ENCODE data around the gene TRIM28. TPM values are rescaled to one million over a fixed set of nuclear protein-coding genes. Genes with fewer than 3 reads are reported as not detected.

Gene TRIM28
- total and polyA plus RNA-seq, 2 donors (not counting 3 experiments of a cell fraction or from before 2014, with no cell fraction given): 429 to 521 TPM

DNA sequence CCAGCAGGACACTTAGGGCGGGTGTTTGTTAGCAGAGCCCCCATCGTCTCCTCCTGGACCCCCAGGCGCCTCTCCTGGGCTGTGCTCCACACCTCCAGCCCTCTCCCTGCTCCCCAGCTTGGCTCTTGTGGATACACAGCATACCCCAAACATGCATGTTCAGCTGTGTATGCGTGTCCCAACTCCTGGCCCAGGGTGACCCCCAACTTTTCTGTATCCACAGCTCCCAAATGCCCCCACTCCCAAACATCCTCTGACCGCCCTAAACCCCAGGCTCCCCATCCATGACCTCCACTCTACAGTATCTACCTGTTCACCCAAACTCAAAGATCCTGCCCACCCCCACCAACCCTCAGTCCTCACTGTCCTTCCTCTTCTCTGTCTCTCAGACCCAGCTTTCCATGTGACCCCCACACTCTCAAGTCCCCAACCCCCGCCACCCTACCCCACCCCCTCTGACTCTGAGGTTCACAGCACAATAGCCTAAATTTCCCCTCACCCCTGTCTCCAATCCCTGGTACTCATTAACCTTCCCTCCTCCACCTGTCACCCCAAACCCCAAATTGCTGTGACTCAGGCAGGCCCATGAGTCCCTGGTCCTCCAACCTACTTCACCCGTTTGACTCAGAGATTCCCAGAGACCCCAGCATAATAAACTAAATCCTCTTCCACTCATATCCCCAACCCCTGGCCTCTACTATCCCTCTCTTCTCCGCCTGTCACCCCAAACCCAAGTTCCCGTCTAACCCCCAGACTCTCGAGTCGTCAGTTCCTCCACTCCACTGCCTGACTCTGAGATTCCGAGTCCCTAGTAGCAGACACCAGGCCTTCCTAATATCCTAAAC, 13.6 kb downstream of the TRIM28 start:
- FAIRE-seq (no peak), DNase-seq (ENCODE audit: low read depth, low spot score) (no peak)
- Histone ChIP-seq H3K9me3 (replicated peaks; ENCODE audit: control insufficient read depth, insufficient read depth, low read length) (no peaks in the 10 kb centered on the region), H3K4me3 (replicated peaks in 1 of 3; ENCODE audit: insufficient read depth in 1 of 3, low read depth in 1 of 3, low read length in 3 of 3) (peak overlapping the region; percentile 57 to 88 (median 85)), H3K4me1 (ENCODE audit: control insufficient read depth, extremely low read depth, insufficient read depth, low read length) (peaks cover 38% of the 10 kb centered on the region), H3K36me3 (ENCODE audit: control insufficient read depth in 2 of 2, extremely low read depth in 1 of 2, insufficient read depth in 2 of 2, low read length in 2 of 2) (peaks cover 5 to 10% of the 10 kb centered on the region in 2 experiments), H3K9me1 (replicated peaks; ENCODE audit: control insufficient read depth, extremely low read depth, insufficient read depth, low read length) (no peaks in the 10 kb centered on the region), H3K79me2 (ENCODE audit: control insufficient read depth, insufficient read depth, low read length) (peaks cover 23% of the 10 kb centered on the region), H3K27me3 (ENCODE audit: control insufficient read depth in 2 of 2, insufficient read depth in 2 of 2, low read length in 2 of 2) (peaks cover 6 to 11% of the 10 kb centered on the region in 2 experiments), H3K27ac (ENCODE audit: insufficient read depth, low read depth, low read length) (peak overlapping the region; percentile 64), H3K4me2 (ENCODE audit: insufficient read depth, low read length) (peak overlapping the region; percentile 81), H2AFZ (ENCODE audit: low read depth, low read length) (no peak overlapping the region), H3K9ac (replicated peaks; ENCODE audit: extremely low read depth, insufficient read depth, low read length) (peak overlapping the region; percentile 92), H4K20me1 (replicated peaks; ENCODE audit: control insufficient read depth, extremely low read depth, insufficient read depth, low read length) (no peaks in the 10 kb centered on the region)
- intact Hi-C loops (cut with micrococcal nuclease) (no loop called here), dilution Hi-C loops (cut with MboI; ENCODE audit: extremely low pct_ligation_motif_present, low sequenced_read_pairs) (no loop called here)
- CTCF ChIA-PET: interaction anchor here (1.0 to 2.3 kb wide), 3 partner anchors 14 to 43 kb away, joined by 3 to 14 read pairs (median 5); partner anchors contain the start of genes TRIM28 and ZBTB45
- TF ChIP-seq MYC (IDR thresholded peaks at IDR 0.05; ENCODE audit: low read depth, low read length): no peak
- TF ChIP-seq MAX (IDR thresholded peaks at IDR 0.05; ENCODE audit: insufficient read depth, insufficient read length): no peak
- no peak for TF ChIP-seq FOS (IDR thresholded peaks at IDR 0.05; ENCODE audit: borderline replicate concordance, insufficient read depth, low read length)
- TF ChIP-seq EZH2 (IDR thresholded peaks at IDR 0.05; ENCODE audit: borderline replicate concordance, low read depth, low read length, severe bottlenecking): no peak
- TF ChIP-seq POLR2AphosphoS5 (IDR thresholded peaks at IDR 0.05; ENCODE audit: insufficient read depth, low read depth, low read length): no peak
- no peak for TF ChIP-seq POLR2A (IDR thresholded peaks at IDR 0.05; ENCODE audit: low read depth, low read length)
- TF ChIP-seq GATA2 (IDR thresholded peaks at IDR 0.05; ENCODE audit: insufficient read depth, insufficient read length, low read depth, low read length): no peak
- TF ChIP-seq, protein P1, sequence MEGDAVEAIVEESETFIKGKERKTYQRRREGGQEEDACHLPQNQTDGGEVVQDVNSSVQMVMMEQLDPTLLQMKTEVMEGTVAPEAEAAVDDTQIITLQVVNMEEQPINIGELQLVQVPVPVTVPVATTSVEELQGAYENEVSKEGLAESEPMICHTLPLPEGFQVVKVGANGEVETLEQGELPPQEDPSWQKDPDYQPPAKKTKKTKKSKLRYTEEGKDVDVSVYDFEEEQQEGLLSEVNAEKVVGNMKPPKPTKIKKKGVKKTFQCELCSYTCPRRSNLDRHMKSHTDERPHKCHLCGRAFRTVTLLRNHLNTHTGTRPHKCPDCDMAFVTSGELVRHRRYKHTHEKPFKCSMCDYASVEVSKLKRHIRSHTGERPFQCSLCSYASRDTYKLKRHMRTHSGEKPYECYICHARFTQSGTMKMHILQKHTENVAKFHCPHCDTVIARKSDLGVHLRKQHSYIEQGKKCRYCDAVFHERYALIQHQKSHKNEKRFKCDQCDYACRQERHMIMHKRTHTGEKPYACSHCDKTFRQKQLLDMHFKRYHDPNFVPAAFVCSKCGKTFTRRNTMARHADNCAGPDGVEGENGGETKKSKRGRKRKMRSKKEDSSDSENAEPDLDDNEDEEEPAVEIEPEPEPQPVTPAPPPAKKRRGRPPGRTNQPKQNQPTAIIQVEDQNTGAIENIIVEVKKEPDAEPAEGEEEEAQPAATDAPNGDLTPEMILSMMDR (IDR thresholded peaks at IDR 0.05; ENCODE audit: extremely low read depth in 1 of 2, insufficient read depth in 1 of 2, low read depth in 1 of 2, low read length in 2 of 2): no peak
- no peak for TF ChIP-seq JUN (IDR thresholded peaks at IDR 0.05; ENCODE audit: borderline replicate concordance, insufficient read depth, insufficient read length, low read depth)
- no TSS peak for BruUV-seq (replicated peaks)
- POLR2A ChIA-PET: no interaction called here
